Activated CD4-positive, alpha-beta T cell treated with anti-CD3 and anti-CD28 coated beads for 36 hours (primary cell): Measurements from ENCODE around the gene ARSJ. TPM values are rescaled to one million over a fixed set of nuclear protein-coding genes. Genes with fewer than 3 reads are reported as not detected.

Experiments used
- ATAC-seq: fragments of 200-7000 bp; cut with Tn5 transposase; one replicate; pipeline ENCODE4 v1.10.0; 2021; ENCODE audit warnings: mild to moderate bottlenecking, moderate library complexity
- CTCF ChIA-PET: fragments of 350-600 bp; sonication (Branson Sonifier 250); formaldehyde crosslinking; loops from one replicate; lab custom pipeline; 2021; ENCODE audit warnings: antibody characterized with exemption; lab: Charles Lee
- POLR2A ChIA-PET: fragments of 350-600 bp; sonication (Branson Sonifier 250); formaldehyde crosslinking; loops from one replicate; lab custom pipeline; 2021; ENCODE audit warnings: antibody characterized with exemption, inconsistent platforms; lab: Charles Lee
- DNase-seq: peaks from one replicate; pipeline ENCODE4 v3.0.0-alpha.2; 2020
- H3K27ac Mint-ChIP-seq: one replicate; pipeline ENCODE4 v1.8.0; 2021; ENCODE audit warnings: mixed read lengths
- H3K27me3 Mint-ChIP-seq: one replicate; pipeline ENCODE4 v1.8.0; 2021; ENCODE audit warnings: mixed read lengths
- H3K36me3 Mint-ChIP-seq: one replicate; pipeline ENCODE4 v1.8.0; 2021; ENCODE audit warnings: low read depth, mixed read lengths
- H3K4me1 Mint-ChIP-seq: one replicate; pipeline ENCODE4 v1.8.0; 2021; ENCODE audit warnings: mixed read lengths
- H3K4me3 Mint-ChIP-seq: one replicate; pipeline ENCODE4 v1.8.0; 2021; ENCODE audit warnings: mild to moderate bottlenecking, moderate library complexity, mixed read lengths
- H3K9me3 Mint-ChIP-seq: one replicate; pipeline ENCODE4 v1.8.0; 2021; ENCODE audit warnings: low read depth, mixed read lengths
- intact Hi-C, 2 experiments: fragments of 100-400 bp; cut with DNase I in 1 of 2; cut with micrococcal nuclease in 1 of 2; formaldehyde crosslinking; loops; one replicate each; pipeline versions ENCODE4 v1.14.2 to v1.15.1; 2022 to 2024; cut with DNase I, micrococcal nuclease
- total RNA-seq, 2 experiments: library from RNA; stranded (reverse); gene quantifications; one replicate each; pipeline ENCODE4 v1.2.3, GENCODE V29; 2021

Gene ARSJ
- total RNA-seq, 2 experiments from 2014 or later = 0.05 TPM; not detected in 1

DNA sequence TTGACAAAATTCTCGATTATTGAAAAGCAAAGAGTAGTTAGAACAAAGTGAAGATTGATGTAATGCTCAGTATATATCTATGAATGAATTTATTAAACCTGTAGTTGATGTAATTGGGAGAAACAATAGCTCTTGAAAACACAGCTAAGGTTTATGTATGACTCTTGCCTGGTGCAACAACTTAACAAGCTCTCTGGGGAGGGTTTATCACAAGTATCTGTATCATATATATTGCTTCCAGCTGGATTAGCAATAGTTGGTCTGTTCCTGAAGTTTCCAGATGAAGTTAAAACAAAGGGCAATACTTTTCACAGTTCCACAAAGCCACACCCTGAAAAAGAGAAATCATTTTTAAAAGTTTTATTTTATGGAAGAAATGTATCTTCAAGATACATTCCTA is 91.4 kb downstream of the ARSJ start:
- ChIA-PET CTCF (interaction anchor here (1.4 kb wide), 1 partner anchor 13 kb away, joined by 3 read pairs; no protein-coding TSS in a partner anchor), POLR2A (no interaction called here)
- ATAC-seq (no peak), DNase-seq (no peak)
- H3K4me3 Mint-ChIP-seq = no peak overlapping the region
- H3K36me3 Mint-ChIP-seq = peaks cover 2% of the 10 kb centered on the region
- H3K27me3 Mint-ChIP-seq = no peaks in the 10 kb centered on the region
- intact Hi-C loops = no loop called here
- peaks cover 9% of the 10 kb centered on the region for H3K9me3 Mint-ChIP-seq
- no peak overlapping the region for H3K27ac Mint-ChIP-seq
- H3K4me1 Mint-ChIP-seq = peaks cover 6% of the 10 kb centered on the region

- CTCF ChIA-PET = interaction anchor here (1.9 kb wide), 1 partner anchor 11 kb away, joined by 4 read pairs; no protein-coding TSS in a partner anchor
- intact Hi-C loops = no loop called here
Measured at GRCh38 chr4:113885291-113885690, 94.2 kb downstream of the ARSJ start.

GRCh38 chr4:113884655-113885054 is 94.8 kb downstream of the ARSJ start:
- Mint-ChIP-seq H3K27ac (no peak overlapping the region), H3K4me1 (no peaks in the 10 kb centered on the region), H3K4me3 (no peak overlapping the region), H3K27me3 (no peaks in the 10 kb centered on the region), H3K36me3 (no peaks in the 10 kb centered on the region), H3K9me3 (peaks cover 3% of the 10 kb centered on the region)
- intact Hi-C loops = no loop called here
- CTCF ChIA-PET = interaction anchor here (1.9 kb wide), 1 partner anchor 10 kb away, joined by 4 read pairs; no protein-coding TSS in a partner anchor
- DNase-seq = no peak
- ATAC-seq = no peak
- POLR2A ChIA-PET = interaction anchor here (0.6 kb wide), 1 partner anchor 205 kb away, joined by 3 read pairs; no protein-coding TSS in a partner anchor

More at GRCh38 chr4:113885291-113885690, 94.2 kb downstream of the ARSJ start:
- Mint-ChIP-seq H3K36me3 (peaks cover 2% of the 10 kb centered on the region), H3K9me3 (peaks cover 9% of the 10 kb centered on the region), H3K27me3 (no peaks in the 10 kb centered on the region), H3K4me3 (no peak overlapping the region), H3K4me1 (no peaks in the 10 kb centered on the region), H3K27ac (no peak overlapping the region)
- no peak for ATAC-seq
- POLR2A ChIA-PET = no interaction called here
- no peak for DNase-seq

DNA sequence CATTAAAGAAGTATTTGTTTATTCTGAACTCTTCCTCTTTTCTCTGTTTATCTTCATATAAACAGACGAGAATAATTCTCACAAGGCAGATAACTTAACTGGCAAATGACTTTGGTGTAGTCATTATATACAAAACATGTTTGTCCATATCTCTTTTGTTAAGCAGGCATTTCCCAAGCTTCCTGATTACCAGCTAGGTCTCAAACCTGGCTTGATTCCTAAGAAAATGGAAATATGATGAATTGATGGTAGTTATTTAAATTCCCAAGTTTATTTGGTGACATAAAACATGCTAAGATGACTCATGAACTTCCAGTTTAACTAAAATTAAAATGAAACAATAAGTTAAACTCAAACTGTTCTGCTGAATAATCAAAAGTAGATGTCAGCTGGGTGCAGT is 96.8 kb downstream of the ARSJ start:
- DNase-seq (no peak), ATAC-seq (no peak)
- intact Hi-C loops = no loop called here
- H3K4me1 Mint-ChIP-seq = peaks cover 6% of the 10 kb centered on the region
- H3K4me3 Mint-ChIP-seq = no peak overlapping the region
- H3K9me3 Mint-ChIP-seq = peaks cover 3% of the 10 kb centered on the region
- no peaks in the 10 kb centered on the region for H3K27me3 Mint-ChIP-seq
- POLR2A ChIA-PET = no interaction called here
- no peaks in the 10 kb centered on the region for H3K36me3 Mint-ChIP-seq
- H3K27ac Mint-ChIP-seq = no peak overlapping the region
- CTCF ChIA-PET = no interaction called here

DNA sequence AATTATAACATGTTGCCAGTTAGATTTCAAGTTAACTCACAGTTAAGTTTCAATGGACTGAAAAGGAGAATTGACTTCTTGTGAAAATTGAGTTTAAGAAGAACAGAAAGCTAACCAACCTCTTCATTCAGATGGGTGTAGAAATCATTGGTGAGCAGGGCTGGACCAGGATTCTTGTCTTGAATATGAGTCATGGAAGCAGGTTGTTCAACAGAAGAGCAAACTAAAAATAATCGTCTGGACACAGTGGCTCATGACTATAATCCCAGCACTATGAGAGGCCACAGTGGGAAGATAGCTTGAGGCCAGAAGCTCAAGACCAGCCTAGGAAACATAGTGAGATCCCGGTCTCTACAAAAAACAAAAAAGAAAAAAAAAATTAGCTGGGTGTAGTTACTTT is 98.2 kb downstream of the ARSJ start:
- POLR2A ChIA-PET = no interaction called here

GRCh38 chr4:113880240-113881028 is 99.0 kb downstream of the ARSJ start:
- H3K36me3 Mint-ChIP-seq = no peaks in the 10 kb centered on the region
- H3K4me3 Mint-ChIP-seq = no peak overlapping the region
- H3K4me1 Mint-ChIP-seq = peaks cover 6% of the 10 kb centered on the region
- no peak for DNase-seq
- POLR2A ChIA-PET = no interaction called here
- H3K9me3 Mint-ChIP-seq = no peaks in the 10 kb centered on the region
- intact Hi-C loops = no loop called here
- no peaks in the 10 kb centered on the region for H3K27me3 Mint-ChIP-seq
- ATAC-seq = no peak
- CTCF ChIA-PET = no interaction called here
- H3K27ac Mint-ChIP-seq = no peak overlapping the region

More for the DNA sequence above, 98.2 kb downstream of the ARSJ start:
- ATAC-seq (no peak), DNase-seq (no peak)
- Mint-ChIP-seq H3K4me1 (peaks cover 6% of the 10 kb centered on the region), H3K4me3 (no peak overlapping the region), H3K36me3 (no peaks in the 10 kb centered on the region), H3K27ac (no peak overlapping the region), H3K27me3 (no peaks in the 10 kb centered on the region), H3K9me3 (peaks cover 1% of the 10 kb centered on the region)
- CTCF ChIA-PET = interaction anchor here (0.7 kb wide), 1 partner anchor 486 kb away, joined by 3 read pairs; no protein-coding TSS in a partner anchor
- intact Hi-C loops = no loop called here

DNA sequence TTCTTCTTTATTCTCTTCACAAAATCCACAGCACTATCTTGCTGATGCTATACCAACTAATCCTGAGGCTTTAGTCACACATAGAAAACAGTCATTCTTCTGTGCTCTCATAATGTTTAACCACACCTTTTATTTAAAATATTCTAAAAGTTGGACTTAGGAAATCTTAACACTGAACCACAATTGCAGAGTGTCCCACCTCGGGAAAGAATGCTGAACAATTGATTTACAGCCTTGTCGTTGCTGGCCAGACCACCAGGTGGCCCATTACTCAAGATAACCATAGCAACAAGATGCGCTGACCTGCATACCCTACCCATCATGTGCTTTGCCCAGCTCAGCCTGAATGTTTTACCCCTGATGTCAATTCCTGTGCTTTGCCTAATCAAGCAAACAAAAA is 100.8 kb downstream of the ARSJ start:
- Mint-ChIP-seq H3K27ac (no peak overlapping the region), H3K36me3 (no peaks in the 10 kb centered on the region), H3K4me3 (no peak overlapping the region), H3K4me1 (peaks cover 12% of the 10 kb centered on the region), H3K27me3 (no peaks in the 10 kb centered on the region), H3K9me3 (no peaks in the 10 kb centered on the region)
- ChIA-PET POLR2A (no interaction called here), CTCF (interaction anchor here (0.7 kb wide), 1 partner anchor 80 kb away, joined by 3 read pairs; no protein-coding TSS in a partner anchor)
- DNase-seq = peak; percentile 13
- ATAC-seq = no peak
- intact Hi-C loops = no loop called here

GRCh38 chr4:113874480-113874879 is 105.0 kb downstream of the ARSJ start:
- no peak for DNase-seq
- peaks cover 3% of the 10 kb centered on the region for H3K36me3 Mint-ChIP-seq
- no peak overlapping the region for H3K4me3 Mint-ChIP-seq
- ChIA-PET CTCF (interaction anchor here (0.9 to 1.3 kb wide), 5 partner anchors 9 to 78 kb away, joined by 3 to 7 read pairs (median 4); no protein-coding TSS in a partner anchor), POLR2A (interaction anchor here (0.5 kb wide), 1 partner anchor 1021 kb away, joined by 4 read pairs; no protein-coding TSS in a partner anchor)
- H3K27ac Mint-ChIP-seq = no peak overlapping the region
- H3K27me3 Mint-ChIP-seq = no peaks in the 10 kb centered on the region
- H3K4me1 Mint-ChIP-seq = peaks cover 39% of the 10 kb centered on the region
- H3K9me3 Mint-ChIP-seq = peaks cover 5% of the 10 kb centered on the region
- intact Hi-C loops = no loop called here
- no peak for ATAC-seq

DNA sequence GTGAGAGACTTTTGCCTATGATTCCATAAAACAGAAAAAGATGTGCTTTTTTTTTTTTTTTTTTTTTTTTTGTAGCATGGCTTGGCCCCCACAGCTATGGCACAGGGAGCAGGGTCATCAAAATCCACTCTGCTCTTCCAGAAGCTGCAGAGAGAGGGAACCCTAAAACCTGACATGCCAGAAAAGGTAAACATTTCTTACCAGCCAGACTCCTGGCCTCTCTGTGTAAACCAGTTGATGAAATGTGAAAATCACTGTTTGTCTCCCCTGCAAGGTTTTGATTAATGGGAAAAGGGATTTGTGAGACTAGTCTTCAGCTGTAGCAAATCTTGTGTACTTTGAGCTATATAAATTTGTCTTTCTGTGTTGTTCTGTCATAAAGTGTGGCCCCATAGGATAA is 105.9 kb downstream of the ARSJ start:
- ATAC-seq (no peak), DNase-seq (no peak)
- Mint-ChIP-seq H3K36me3 (peaks cover 3% of the 10 kb centered on the region), H3K4me3 (no peak overlapping the region), H3K27me3 (no peaks in the 10 kb centered on the region), H3K4me1 (peaks cover 38% of the 10 kb centered on the region), H3K9me3 (peaks cover 5% of the 10 kb centered on the region), H3K27ac (no peak overlapping the region)
- intact Hi-C loops = no loop called here
- ChIA-PET CTCF (interaction anchor here (0.6 kb wide), 1 partner anchor 24 kb away, joined by 3 read pairs; no protein-coding TSS in a partner anchor), POLR2A (no interaction called here)

DNA sequence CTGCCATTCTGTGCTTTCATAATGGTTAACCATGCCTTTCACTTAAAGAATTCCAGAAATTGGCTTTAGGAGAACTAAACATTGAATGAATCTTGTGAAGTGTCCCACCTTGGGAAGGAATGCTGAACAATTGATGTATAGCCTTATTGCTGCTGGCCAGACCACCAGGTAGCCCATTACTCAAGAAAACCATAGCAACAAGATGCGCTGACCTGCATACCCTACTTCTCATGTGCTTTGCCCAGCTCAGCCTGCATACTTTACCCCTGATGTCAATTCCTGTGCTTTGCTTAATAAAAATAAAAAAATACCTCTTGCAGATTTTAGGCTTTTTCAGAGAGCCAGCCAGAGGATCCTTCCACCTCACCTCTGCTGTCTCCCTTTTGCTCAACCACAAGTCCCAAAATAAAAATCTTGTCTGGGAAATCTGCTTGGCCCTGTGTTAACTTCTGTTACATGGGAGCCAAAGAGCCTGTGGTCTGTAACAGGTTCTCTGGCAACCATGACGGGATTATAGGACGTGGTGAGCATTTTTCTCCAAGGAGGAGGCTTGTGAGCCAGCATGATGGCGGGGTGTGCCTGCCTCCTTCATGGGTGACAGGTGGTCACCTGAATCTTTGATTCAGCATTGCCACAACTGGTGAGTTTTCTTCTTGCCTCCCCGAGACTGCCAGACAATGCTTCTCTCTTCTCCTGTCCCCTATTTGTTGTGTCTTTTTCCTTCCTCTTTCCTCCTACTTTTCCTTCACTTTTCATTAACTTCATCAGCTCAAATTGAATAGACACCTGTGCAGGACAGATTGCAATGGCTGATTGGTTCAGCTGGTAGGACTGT is 106.8 kb downstream of the ARSJ start:
- Mint-ChIP-seq H3K4me3 (no peak overlapping the region), H3K9me3 (peaks cover 5% of the 10 kb centered on the region), H3K36me3 (peaks cover 3% of the 10 kb centered on the region), H3K27ac (peak overlapping the region; percentile 4), H3K4me1 (peaks cover 38% of the 10 kb centered on the region), H3K27me3 (no peaks in the 10 kb centered on the region)
- ChIA-PET POLR2A (no interaction called here), CTCF (no interaction called here)
- DNase-seq (no peak), ATAC-seq (no peak)
- intact Hi-C loops = no loop called here

- Mint-ChIP-seq H3K36me3 (peaks cover 3% of the 10 kb centered on the region), H3K27ac (peak overlapping the region; percentile 53), H3K9me3 (peaks cover 5% of the 10 kb centered on the region), H3K4me3 (no peak overlapping the region), H3K27me3 (no peaks in the 10 kb centered on the region), H3K4me1 (peaks cover 38% of the 10 kb centered on the region)
- ChIA-PET CTCF (no interaction called here), POLR2A (no interaction called here)
- no peak for ATAC-seq
- DNase-seq = no peak
- intact Hi-C loops = loop anchor here (2.0 kb wide), 2 partner anchors 48 to 108 kb away; no protein-coding TSS in a partner anchor
Measured at GRCh38 chr4:113871080-113871479, 108.4 kb downstream of the ARSJ start.
